Measurements from ENCODE around the gene ZNF880.
"Not testable (repeated sequence)": the region's sequence is repeated elsewhere in the genome, so short reads cannot be mapped to it uniquely, and the experiment has no call there.

ZNF880 gene

DNA sequence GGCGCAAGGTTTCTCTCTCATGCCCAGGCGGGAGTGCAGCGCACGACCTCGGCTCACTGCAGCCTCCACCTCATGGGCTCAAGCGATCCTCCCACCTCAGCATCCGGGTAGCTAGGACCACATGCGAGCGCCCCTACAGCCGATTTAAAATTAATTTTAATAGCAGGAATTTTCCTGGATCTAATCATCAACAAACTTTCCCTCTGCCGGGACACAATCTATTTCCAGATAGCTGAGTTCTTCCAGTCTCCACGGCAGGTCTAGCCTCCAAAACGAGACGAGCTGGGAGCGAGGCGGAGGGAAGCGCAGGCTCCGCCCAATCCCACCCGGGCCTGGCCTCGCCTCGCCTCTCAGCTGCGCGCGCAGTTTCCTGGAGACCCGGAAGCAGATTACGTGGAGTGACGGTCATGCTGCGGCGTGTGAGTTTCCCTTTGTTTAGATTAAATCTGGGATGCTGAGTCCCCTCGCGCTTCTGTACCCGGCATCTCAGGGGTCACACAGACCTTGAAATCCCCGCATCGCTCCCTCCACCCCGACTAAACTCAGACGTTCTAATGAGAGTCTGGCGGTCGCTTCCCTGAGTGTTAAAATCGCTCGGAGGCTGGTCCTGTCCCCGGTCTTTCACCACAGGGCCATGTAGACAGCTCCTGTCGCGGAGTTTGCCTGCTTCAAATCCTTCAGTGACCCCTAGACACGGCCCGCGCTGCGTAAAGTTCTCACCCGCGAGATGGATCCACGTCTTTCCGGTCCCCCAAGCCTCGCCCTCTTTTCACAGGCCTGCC, at the start of gene ZNF880:
TSS of gene ZNF880 (plus strand) at position 365 of the 782 bp plus-strand sequence. CDS start at position 408, 43 bp downstream.
- FAIRE-seq, result peak; percentile 76
- DNase-seq (ENCODE audit: insufficient read length, low spot score), result peak; percentile 93

DNA sequence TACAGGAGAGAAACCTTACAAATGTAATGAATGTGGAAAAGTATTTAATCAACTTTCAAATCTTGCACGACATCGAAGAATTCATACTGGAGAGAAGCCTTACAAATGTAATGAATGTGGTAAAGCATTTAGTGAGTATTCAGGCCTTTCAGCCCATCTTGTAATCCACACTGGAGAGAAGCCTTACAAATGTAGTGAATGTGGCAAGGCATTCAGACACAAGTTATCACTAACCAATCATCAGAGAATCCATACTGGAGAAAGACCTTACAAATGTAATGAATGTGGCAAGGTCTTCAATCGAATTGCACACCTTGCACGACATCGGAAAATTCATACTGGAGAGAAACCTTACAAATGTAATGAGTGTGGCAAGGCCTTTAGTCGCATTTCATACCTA, 47.3 kb upstream of the ZNF880 start:
- no peak for DNase-seq (ENCODE audit: insufficient read length, low spot score)
- no peak for FAIRE-seq

DNA sequence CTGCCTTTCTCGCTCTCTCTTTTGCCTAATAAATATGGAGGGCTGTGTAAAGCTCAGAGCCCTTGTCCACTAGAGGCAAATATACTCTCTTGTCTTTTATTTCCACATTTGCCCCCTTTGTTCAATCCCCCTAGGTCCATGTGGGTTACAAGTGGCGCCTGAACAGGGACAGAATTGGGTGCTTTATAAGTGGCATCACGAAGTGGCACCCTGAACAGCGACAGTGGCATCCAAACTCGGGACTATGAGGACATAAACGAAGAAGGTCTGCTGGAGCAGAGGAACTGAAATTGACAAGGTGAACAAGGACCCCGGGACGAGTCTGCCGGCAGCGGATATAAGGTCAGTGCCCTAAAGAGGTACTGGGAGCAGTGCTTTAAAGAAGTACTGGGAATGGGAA, 38.0 kb upstream of the ZNF880 start:
- no peak for FAIRE-seq
- DNase-seq (ENCODE audit: insufficient read length, low spot score), result no peak

DNA sequence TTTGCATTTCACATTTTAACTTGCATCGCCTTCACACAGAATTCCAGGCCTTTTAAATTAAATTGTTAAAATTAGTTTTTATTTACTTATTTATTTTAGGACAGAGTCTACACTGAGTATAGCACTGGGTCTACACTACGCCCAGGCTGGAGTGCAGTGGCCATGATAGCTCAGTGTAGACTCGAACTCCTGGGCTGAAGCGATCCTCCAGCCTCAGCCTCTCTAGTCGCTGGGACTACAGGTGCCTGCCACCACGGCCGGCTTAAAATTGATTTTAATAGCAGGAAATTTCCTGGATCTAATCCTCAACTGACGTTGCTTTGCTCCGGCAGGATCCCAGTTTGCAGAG, 34.0 kb upstream of the ZNF880 start:
- DNase-seq (ENCODE audit: insufficient read length, low spot score), result no peak
- FAIRE-seq, result no peak

DNA sequence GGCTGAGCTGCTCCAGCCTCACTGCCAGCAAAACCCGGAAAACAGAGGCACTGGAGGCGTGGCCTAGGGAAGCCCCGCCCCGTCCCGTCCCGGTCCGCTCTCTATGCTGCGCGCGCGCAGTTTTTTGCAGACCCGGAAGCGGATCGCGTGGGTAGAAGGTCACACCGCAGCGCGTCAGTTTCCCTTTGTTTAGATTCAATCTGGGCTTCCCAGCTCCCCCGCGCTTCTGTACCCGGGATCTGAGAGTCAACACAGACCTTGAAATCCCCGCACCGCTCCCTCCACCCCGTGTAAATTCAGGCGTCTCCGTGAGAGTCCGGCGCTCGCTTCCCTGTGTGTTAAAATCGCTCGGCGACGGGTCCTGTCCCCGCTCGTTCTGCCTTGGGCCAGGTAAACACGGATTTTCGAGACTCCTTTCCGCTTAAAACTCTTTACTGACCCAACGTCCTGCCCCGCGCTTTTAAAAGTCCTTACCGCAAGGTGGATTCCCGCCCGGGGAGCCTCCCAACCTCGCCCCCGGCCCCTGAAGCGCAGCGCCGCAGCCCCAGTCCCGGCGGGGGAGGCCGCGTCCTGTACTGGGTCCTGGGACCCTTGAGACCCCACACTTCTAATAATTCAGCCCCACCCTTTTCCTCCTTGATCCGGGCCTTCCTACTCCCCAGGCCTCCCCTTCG, 33.5 kb upstream of the ZNF880 start, which contains the start of gene ZNF610:
TSS of gene ZNF610 (plus strand) at position 127 of the 674 bp plus-strand sequence. CDS start 12,930 bp downstream, outside the sequence.
- DNase-seq (ENCODE audit: insufficient read length, low spot score) (peak; percentile 36), FAIRE-seq (no peak)

DNA sequence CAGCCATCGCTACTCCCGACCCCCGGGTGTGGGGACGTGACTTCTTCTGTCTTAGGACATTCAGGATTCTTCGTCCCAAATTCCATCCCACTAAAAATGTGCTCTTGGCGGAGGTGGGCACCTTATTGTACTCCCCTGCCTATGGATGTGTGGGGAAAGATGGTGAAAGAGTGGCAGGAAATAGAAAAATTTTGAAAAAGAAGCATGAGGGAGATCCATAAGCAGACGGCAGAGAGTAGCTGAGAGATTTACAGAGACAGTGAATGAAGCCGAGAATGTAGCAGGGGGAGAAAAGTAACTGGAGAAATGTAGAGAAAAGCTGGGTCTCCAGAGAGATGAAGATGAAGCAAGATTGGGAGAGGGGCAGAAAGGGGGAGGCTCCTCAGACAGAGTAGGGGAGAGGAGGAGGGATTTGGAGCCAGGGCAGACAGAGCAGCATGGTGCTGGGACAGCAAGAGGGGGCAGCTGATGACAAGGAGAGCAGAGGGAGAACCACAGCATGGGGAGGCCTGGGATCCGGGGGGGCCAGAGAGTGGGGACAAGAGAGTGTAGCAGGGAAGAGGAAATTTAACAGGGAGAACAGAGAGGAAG, 32.8 kb upstream of the ZNF880 start:
- DNase-seq (ENCODE audit: insufficient read length, low spot score) (no peak), FAIRE-seq (no peak)

DNA sequence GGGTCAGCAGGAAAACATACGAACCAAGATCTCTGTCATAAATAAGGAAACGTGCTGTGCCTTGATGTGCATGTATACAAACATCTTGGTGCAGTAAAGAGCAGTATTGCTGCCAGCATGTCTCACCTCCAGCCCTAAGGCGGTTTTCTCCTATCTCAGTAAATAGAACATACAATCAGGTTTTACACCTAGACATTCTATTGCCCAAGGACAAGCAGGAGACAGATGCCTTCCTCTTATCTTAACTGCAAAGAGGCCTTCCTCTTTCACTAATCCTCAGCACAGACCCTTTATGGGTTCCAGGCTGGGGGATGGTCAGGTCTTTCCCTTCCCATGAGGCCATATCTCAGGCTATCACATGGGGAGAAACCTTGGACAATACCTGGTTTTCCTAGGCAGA, 30.7 kb upstream of the ZNF880 start:
- not testable (repeated sequence) for FAIRE-seq; DNase-seq (ENCODE audit: insufficient read length, low spot score)

DNA sequence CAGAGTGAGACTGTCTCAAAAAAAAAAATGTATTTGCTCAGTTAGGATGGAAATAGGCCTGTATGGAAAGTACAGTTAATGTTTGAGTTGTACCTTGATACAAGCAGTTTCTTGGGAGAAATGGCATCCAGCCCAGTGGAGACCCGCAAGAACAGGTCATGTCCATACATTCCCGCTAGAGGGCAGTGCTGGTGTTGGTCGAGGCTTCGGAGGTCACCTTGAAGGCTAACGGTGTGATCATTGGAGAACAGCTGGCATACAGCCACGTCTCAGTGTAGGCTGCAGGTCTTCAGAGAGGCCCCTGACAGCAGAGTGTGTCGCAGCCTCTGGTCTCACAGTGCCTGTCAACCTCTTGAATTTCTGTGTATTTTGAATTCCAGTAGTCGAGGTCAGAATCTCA, 26.2 kb upstream of the ZNF880 start:
- DNase-seq (ENCODE audit: insufficient read length, low spot score) (peak; percentile 41), FAIRE-seq (peak; percentile 85)

DNA sequence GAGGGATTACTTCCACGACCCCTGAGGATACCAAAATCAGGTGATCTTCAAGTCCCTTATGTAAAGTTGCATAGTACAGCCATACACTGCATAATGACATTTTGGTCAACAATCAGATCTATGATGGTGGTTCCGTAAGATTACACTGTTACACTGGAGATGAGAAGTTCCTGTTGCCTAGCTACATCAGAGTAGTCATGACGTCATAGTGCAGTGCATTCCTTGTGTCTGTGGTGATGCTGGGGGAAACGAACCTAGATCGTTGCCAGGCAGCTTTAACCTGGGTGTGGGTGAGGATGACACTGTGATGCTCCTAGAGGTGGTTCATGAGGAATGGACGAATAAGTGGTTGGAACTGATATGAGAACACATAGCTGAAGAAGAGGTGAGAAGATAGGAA, 24.6 kb upstream of the ZNF880 start:
- DNase-seq (ENCODE audit: insufficient read length, low spot score), result no peak

DNA sequence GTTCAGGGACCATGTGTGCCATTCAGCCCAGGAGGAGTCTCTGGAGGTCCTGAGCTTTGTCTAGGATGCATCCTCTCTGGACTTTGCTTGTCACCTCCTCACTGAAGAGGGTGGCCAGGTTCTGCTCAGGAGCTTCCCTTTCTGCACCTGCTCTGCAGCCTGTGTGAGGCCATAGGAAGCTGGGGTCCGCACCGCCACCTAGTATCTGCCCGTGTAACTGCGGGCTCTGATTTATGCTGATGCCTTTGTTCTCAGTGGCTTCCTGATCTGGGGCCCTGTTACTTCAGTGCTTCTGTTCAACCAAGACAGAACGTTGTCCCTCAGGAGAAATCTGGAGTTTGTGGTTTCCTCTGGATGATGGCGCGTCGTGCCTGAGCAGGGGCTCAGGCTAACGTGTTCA, 18.2 kb upstream of the ZNF880 start:
- FAIRE-seq (no peak), DNase-seq (ENCODE audit: insufficient read length, low spot score) (no peak)

More for the DNA sequence above, 24.6 kb upstream of the ZNF880 start:
- no peak for FAIRE-seq

DNA sequence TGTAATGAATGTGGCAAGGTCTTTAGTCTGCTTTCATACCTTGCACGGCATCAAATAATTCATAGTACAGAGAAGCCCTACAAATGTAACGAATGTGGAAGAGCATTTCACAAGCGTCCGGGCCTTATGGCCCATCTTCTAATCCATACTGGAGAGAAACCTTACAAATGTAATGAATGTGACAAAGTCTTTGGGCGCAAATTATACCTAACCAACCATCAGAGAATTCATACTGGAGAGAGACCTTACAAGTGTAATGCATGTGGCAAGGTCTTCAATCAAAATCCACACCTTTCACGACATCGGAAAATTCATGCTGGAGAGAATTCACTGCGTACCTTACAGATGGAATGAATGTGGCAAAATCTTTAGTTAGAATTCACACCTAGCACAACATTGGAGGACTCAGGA, 3.3 kb upstream of the ZNF880 start:
- DNase-seq (ENCODE audit: insufficient read length, low spot score) (no peak), FAIRE-seq (no peak)

DNA sequence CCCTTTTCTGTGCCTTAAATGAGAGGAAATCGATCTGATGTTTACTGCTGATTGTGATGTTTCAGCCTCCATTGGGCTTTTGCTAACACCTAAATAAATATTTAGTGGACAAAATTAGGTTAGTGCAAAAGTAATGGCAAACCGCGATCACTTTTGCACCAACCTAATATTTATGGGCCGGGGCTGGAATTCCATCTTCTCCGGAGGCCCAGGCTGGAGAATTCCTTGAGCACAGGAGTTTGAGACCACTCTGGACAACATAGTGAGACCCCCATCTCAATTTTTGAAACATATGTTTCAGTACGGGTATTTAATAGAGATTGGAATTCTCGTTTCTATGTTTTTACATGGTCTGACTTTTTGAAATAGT, 603 bp downstream of the ZNF880 start:
- FAIRE-seq (no peak), DNase-seq (ENCODE audit: insufficient read length, low spot score) (no peak)

DNA sequence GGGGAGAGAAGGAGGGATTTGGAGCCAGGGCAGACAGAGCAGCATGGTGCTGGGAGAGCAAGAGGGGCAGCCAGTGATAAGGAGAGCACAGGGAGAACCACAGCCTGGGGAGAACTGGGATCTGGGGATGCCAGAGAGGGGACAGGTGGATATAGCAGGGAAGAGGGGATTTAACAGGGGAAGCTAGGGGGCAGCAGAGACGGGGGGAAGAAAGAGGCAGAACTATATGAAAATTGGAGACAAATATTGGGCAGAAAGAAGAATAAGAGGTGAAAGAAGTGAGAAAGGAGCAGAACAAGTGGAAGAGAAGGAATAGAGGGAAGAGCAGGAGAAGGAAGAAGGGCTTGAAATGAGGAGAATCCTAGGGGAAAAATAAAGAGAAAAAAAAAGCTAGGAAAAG, 21.4 kb downstream of the ZNF880 start:
- DNase-seq (ENCODE audit: insufficient read length, low spot score), result no peak
- FAIRE-seq, result no peak

DNA sequence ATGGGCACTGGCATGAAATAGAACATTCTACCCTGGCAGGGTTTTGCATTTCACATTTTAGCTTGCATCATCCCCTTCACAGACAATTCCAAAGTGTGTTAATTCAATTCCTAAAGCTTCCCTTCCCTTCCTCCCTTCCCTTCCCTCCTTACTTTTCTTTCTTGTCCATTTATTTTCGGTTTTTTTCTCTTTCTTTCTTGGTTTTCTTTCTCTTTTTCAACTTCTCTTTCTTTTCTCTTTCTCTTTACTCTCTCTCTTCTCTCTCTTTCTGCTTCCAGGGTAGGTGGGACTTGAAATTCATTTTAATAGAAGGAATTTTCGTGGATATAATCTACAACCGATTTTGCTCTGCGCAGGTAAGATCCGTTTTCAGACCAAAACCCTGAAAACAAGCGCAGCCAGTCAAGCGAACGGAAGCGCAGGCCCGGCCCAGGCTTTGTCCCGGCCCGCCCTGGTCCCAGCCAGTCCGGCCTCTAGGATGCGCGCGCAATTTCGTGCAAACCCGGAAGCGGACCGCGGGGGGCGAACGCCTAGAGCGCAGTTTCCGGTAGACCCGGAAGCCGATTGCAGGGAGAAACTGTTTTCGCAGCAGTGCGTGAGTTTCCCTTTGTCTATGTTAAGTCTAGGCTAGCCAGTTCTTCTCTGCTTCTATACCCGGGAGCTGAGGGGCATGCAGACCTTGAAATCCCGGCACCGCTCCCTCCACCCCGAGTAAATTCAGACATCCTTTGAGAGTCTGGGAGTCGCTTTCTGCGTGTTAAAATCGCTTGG, 27.8 kb downstream of the ZNF880 start, which contains the start of gene ZNF528:
TSS of gene ZNF528 (plus strand) at position 540 of the 771 bp plus-strand sequence. CDS start 4,165 bp downstream, outside the sequence.
- peak; percentile 93 for DNase-seq (ENCODE audit: insufficient read length, low spot score)
- peak; percentile 64 for FAIRE-seq

DNA sequence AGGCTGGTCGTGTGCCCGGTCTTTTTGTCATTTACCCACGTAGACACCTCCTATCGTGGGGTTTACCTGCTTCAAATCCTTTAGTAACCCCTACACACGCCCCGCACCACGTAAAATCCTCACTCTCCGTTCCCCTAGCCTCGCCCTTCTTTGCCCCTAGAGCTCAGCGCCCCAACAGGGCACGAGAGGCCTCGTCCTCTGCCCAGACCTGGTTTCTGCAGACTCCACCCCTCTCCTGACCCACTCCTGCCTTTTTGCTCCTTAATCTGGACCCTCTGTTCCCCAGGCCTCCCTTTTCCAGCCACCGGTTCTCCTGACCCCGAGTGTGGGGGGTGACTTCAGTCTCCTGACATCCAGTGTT, 28.3 kb downstream of the ZNF880 start:
- DNase-seq (ENCODE audit: insufficient read length, low spot score) (no peak), FAIRE-seq (no peak)

DNA sequence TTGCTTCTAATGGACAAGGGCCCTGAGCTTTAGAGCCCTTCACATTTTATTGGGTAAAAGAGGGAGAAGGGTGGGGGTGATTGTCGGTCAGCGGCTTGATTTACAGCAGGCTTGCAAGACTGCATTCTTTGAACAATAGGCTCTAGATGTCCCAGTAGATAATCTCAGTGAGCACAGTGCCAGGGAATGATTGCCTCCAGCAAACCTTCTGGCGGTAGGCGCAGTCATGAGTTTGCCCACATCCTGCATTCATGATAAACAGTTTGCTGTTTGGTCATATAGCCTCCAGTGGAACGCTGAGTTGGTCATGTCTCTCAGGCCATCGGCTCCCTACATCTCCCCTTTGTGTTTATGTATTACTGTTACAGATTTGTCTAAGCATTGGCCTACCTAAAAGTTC, 40.6 kb downstream of the ZNF880 start:
- no peak for FAIRE-seq
- DNase-seq (ENCODE audit: insufficient read length, low spot score), result no peak

DNA sequence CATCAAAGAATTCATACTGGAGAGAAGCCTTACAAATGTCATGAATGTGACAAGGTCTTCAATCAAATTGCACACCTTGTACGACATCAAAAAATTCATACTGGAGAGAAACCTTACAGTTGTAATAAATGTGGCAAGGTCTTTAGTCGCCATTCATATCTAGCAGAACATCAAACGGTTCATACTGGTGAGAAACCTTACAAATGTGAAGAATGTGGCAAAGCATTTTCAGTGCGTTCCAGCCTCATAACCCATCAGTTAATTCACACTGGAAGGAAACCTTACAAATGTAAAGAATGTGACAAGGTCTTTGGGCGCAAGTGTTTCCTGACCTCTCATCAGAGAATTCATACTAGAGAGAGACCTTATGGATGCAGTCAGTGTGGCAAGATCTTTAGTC, 46.0 kb downstream of the ZNF880 start:
- no peak for FAIRE-seq
- DNase-seq (ENCODE audit: insufficient read length, low spot score), result no peak

DNA sequence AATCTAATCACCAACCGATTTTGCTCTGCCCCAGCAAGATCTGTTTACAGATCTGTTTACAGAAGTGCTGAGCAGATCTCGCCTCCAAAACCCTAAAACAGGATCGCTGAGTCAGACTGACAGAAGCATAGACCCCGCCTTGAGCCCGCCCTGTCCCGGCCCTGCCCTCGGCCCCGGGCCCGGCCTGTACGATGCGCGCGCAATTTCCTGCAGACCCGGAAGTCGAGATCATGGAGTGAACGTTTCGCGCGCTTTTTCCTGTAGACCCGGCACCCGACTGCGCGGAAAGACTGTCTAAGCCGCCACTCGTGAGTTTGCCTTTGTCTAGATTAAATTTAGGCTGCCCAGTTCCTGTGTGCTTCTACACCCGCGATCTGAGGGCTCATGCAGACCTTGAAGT, 59.2 kb downstream of the ZNF880 start, which contains the start of gene ZNF534:
TSS of gene ZNF534 (plus strand) at position 212 of the 400 bp plus-strand sequence. CDS start 2,327 bp downstream, outside the sequence.
- FAIRE-seq (no peak), DNase-seq (ENCODE audit: insufficient read length, low spot score) (no peak)

Measured in HTR-8/SVneo (cell line).